ENCODE measurements around the gene PAK4. TPM values are rescaled to one million over a fixed set of nuclear protein-coding genes. Genes with fewer than 3 reads are reported as not detected.
A peak's percentile ranks its signal among the peaks of the same experiment; 100 is the strongest.

PAK4 gene
- total and polyA plus RNA-seq, 2 of the 13 experiments (the other 11 are each of a cell fraction or from before 2014, with no cell fraction given) = 9.5 to 17.8 TPM

- ATAC-seq = no peak
- no TSS peak for BruUV-seq (replicated peaks)
- in situ Hi-C loops (cut with HindIII; ENCODE audit: extremely low pct_ligation_motif_present, low pct_unique_long_range_greater_than_20kb) (no loop called here), intact Hi-C loops (cut with micrococcal nuclease; ENCODE audit: unreplicated experiment) (no loop called here)
- Histone ChIP-seq H2AFZ (ENCODE audit: low read length) (no peak overlapping the region), H3K27ac (ENCODE audit: extremely low read length, insufficient read depth, low read length) (no peak overlapping the region), H3K9me3 (ENCODE audit: low read length) (no peaks in the 10 kb centered on the region), H3K4me2 (ENCODE audit: low read depth, low read length) (no peak overlapping the region), H3K4me3 (replicated peaks in 1 of 3; ENCODE audit: insufficient read depth in 1 of 3, low read depth in 2 of 3, low read length in 3 of 3) (no peak overlapping the region), H3K79me2 (ENCODE audit: insufficient read depth, low read length) (no peaks in the 10 kb centered on the region), H3K9ac (ENCODE audit: insufficient read depth, low read depth, low read length) (no peak overlapping the region), H3K36me3 (replicated peaks in 1 of 2; ENCODE audit: control insufficient read depth in 1 of 2, insufficient read depth in 2 of 2, low read length in 2 of 2) (no peaks in the 10 kb centered on the region), H3K27me3 (ENCODE audit: control insufficient read depth in 1 of 2, insufficient read depth in 2 of 2, low read length in 2 of 2) (no peaks in the 10 kb centered on the region), H4K20me1 (ENCODE audit: insufficient read depth, low read length) (no peaks in the 10 kb centered on the region), H3K4me1 (ENCODE audit: insufficient read depth, low read length) (peaks cover 7% of the 10 kb centered on the region)
- WGBS (ENCODE audit: low lambda C conversion rate) = 6% methylated on average over 5 of the region's 5 CpGs
- DNase-seq (ENCODE audit: low spot score) = peak; percentile 42
- TF ChIP-seq NPAS2 (CRISPR knock-in tag; IDR thresholded peaks at IDR 0.05; ENCODE audit: borderline replicate concordance) = no peak
- no peak for TF ChIP-seq NFYC (CRISPR knock-in tag; IDR thresholded peaks at IDR 0.05)
- peak; percentile 36; the same call in 1 of the 2 replicates for TF ChIP-seq BCL6 (CRISPR knock-in tag; IDR thresholded peaks at IDR 0.05)
- no peak for TF ChIP-seq CEBPB (IDR thresholded peaks at IDR 0.05; ENCODE audit: borderline replicate concordance, low read depth, low read length)
- TF ChIP-seq GATAD2A (CRISPR knock-in tag; IDR thresholded peaks at IDR 0.05) = 0 out of 2 replicates have a peak, but pooled peaks have one; percentile 15
- peak; percentile 41; the same call in 1 of the 2 replicates for TF ChIP-seq ZNF362 (CRISPR knock-in tag; IDR thresholded peaks at IDR 0.05; ENCODE audit: borderline replicate concordance)
- TF ChIP-seq ZNF788 (CRISPR knock-in tag; IDR thresholded peaks at IDR 0.05; ENCODE audit: borderline replicate concordance) = no peak
- FAIRE-seq = no peak
- ChIA-PET POLR2A (no interaction called here), CTCF (ENCODE audit: low intra/inter-chr PET ratio, low total read pairs) (no interaction called here)
These were observed 21.4 kb upstream of the PAK4 start for GRCh38 chr19:39104186-39104596.

GRCh38 chr19:39106194-39106593 is 19.4 kb upstream of the PAK4 start:
- H2AFZ ChIP-seq (ENCODE audit: low read length) = no peak overlapping the region
- BruUV-seq (replicated peaks) = no TSS peak
- no peaks in the 10 kb centered on the region for H3K9me3 ChIP-seq (ENCODE audit: low read length)
- no peak overlapping the region for H3K4me3 ChIP-seq (replicated peaks in 1 of 3; ENCODE audit: insufficient read depth in 1 of 3, low read depth in 2 of 3, low read length in 3 of 3)
- intact Hi-C loops (cut with micrococcal nuclease; ENCODE audit: unreplicated experiment) = no loop called here
- in situ Hi-C loops (cut with HindIII; ENCODE audit: extremely low pct_ligation_motif_present, low pct_unique_long_range_greater_than_20kb) = no loop called here
- H4K20me1 ChIP-seq (ENCODE audit: insufficient read depth, low read length) = no peaks in the 10 kb centered on the region
- no peaks in the 10 kb centered on the region for H3K36me3 ChIP-seq (replicated peaks in 1 of 2; ENCODE audit: control insufficient read depth in 1 of 2, insufficient read depth in 2 of 2, low read length in 2 of 2)
- no peak overlapping the region for H3K27ac ChIP-seq (ENCODE audit: extremely low read length, insufficient read depth, low read length)
- no peak for ATAC-seq
- ChIA-PET POLR2A (no interaction called here), CTCF (ENCODE audit: low intra/inter-chr PET ratio, low total read pairs) (no interaction called here)
- H3K79me2 ChIP-seq (ENCODE audit: insufficient read depth, low read length) = no peaks in the 10 kb centered on the region
- no peak overlapping the region for H3K9ac ChIP-seq (ENCODE audit: insufficient read depth, low read depth, low read length)
- DNase-seq (ENCODE audit: low spot score) = no peak
- H3K4me1 ChIP-seq (ENCODE audit: insufficient read depth, low read length) = peaks cover 7% of the 10 kb centered on the region
- 38% methylated on average over 7 of the region's 7 CpGs for WGBS (ENCODE audit: low lambda C conversion rate)
- H3K27me3 ChIP-seq (ENCODE audit: control insufficient read depth in 1 of 2, insufficient read depth in 2 of 2, low read length in 2 of 2) = 0 out of 5 replicates have a peak, but pooled peaks cover 2 to 5% of the 10 kb centered on the region in 2 experiments
- H3K4me2 ChIP-seq (ENCODE audit: low read depth, low read length) = no peak overlapping the region
- no peak for FAIRE-seq
- TF ChIP-seq ARID3A (IDR thresholded peaks at IDR 0.05; ENCODE audit: low read depth, low read length) = no peak
- TF ChIP-seq ZNF720 (CRISPR knock-in tag; IDR thresholded peaks at IDR 0.05) = no peak
- TF ChIP-seq HES4 (CRISPR knock-in tag; IDR thresholded peaks at IDR 0.05; ENCODE audit: borderline replicate concordance) = no peak
- no peak for TF ChIP-seq JARID2 (CRISPR knock-in tag; IDR thresholded peaks at IDR 0.05; ENCODE audit: insufficient replicate concordance)
- TF ChIP-seq ZNF20 (CRISPR knock-in tag; IDR thresholded peaks at IDR 0.05) = no peak
- TF ChIP-seq ZNF615 (CRISPR knock-in tag; IDR thresholded peaks at IDR 0.05; ENCODE audit: borderline replicate concordance) = no peak
- TF ChIP-seq NFE2L1 (CRISPR knock-in tag; IDR thresholded peaks at IDR 0.05; ENCODE audit: borderline replicate concordance) = no peak
- no peak for TF ChIP-seq RFXAP (CRISPR knock-in tag; IDR thresholded peaks at IDR 0.05; ENCODE audit: borderline replicate concordance)
- TF ChIP-seq MAFK (conservative IDR thresholded peaks at IDR 0.05 in 1 of 2, IDR thresholded peaks at IDR 0.05 in 1 of 2; ENCODE audit: low read length in 2 of 2) = no peak

Measured in HepG2 (cell line).